CD4-positive, alpha-beta T cell treated with Interleukin-21 for 1 hour (primary cell): ENCODE results near the gene FBXO22.
A peak's percentile ranks its signal among the peaks of the same experiment; 100 is the strongest.
"Not testable (repeated sequence)": the region's sequence is repeated elsewhere in the genome, so short reads cannot be mapped to it uniquely, and the experiment has no call there.

Experiments
- DNase-seq: peaks from one replicate; pipeline ENCODE4 v3.0.0-alpha.2; 2020

FBXO22 gene

GRCh38 chr15:75921732-75922703 is 18.3 kb downstream of the FBXO22 start:
- DNase-seq, result peak; percentile 49

- peak; percentile 12 for DNase-seq
Observed at GRCh38 chr15:75923756-75924155, 20.1 kb downstream of the FBXO22 start.

- DNase-seq, result no peak
Observed at GRCh38 chr15:75924576-75924975, 20.9 kb downstream of the FBXO22 start.

- no peak for DNase-seq
Observed at GRCh38 chr15:75925440-75925839, 21.8 kb downstream of the FBXO22 start.

GRCh38 chr15:75926931-75927330 is 23.3 kb downstream of the FBXO22 start:
- DNase-seq, result no peak

- no peak for DNase-seq
Observed at GRCh38 chr15:75927601-75928000, 23.9 kb downstream of the FBXO22 start.

- no peak for DNase-seq
Observed at GRCh38 chr15:75928680-75929608, 25.3 kb downstream of the FBXO22 start.

GRCh38 chr15:75929799-75930565 is 26.3 kb downstream of the FBXO22 start:
- DNase-seq, result no peak

- DNase-seq, result no peak
Observed at GRCh38 chr15:75930866-75931265, 27.2 kb downstream of the FBXO22 start.

- no peak for DNase-seq
Observed at GRCh38 chr15:75942464-75942863, 38.8 kb downstream of the FBXO22 start.

GRCh38 chr15:75943246-75943645 is 39.6 kb downstream of the FBXO22 start:
- DNase-seq, result no peak

- DNase-seq, result no peak
Observed at GRCh38 chr15:75943713-75944215, 40.1 kb downstream of the FBXO22 start.

- no peak for DNase-seq
Observed at GRCh38 chr15:75945953-75946352, 42.3 kb downstream of the FBXO22 start.

GRCh38 chr15:75947092-75947491 is 43.4 kb downstream of the FBXO22 start:
- no peak for DNase-seq

- DNase-seq, result no peak
Observed at GRCh38 chr15:75948761-75949296, 45.2 kb downstream of the FBXO22 start.

- peak; percentile 2 for DNase-seq
Observed at GRCh38 chr15:75952525-75952924, 48.8 kb downstream of the FBXO22 start.

- no peak for DNase-seq
Observed at GRCh38 chr15:75955720-75956119, 52.0 kb downstream of the FBXO22 start.

- no peak for DNase-seq
Observed at GRCh38 chr15:75961331-75961730, 57.7 kb downstream of the FBXO22 start.

- no peak for DNase-seq
Observed at GRCh38 chr15:75966073-75966472, 62.4 kb downstream of the FBXO22 start.

- DNase-seq, result not testable (repeated sequence)
Observed at GRCh38 chr15:75976766-75977165, 73.1 kb downstream of the FBXO22 start.

- no peak for DNase-seq
Observed at GRCh38 chr15:75981149-75981815, 77.6 kb downstream of the FBXO22 start.

GRCh38 chr15:75982468-75982867 is 78.8 kb downstream of the FBXO22 start:
- no peak for DNase-seq
